ENCODE results near the gene WFDC2. TPM values are rescaled to one million over a fixed set of nuclear protein-coding genes. Genes with fewer than 3 reads are reported as not detected.
A peak's percentile ranks its signal among the peaks of the same experiment; 100 is the strongest.

Gene WFDC2
- total RNA-seq, 2 donors from 2014 or later: 3.5 TPM; not detected in 1

- Mint-ChIP-seq H3K9me3 (no peaks in the 10 kb centered on the region), H3K4me3 (no peak overlapping the region), H3K27me3 (peaks cover 9% of the 10 kb centered on the region), H3K4me1 (peaks cover 6% of the 10 kb centered on the region), H3K27ac (peak overlapping the region; percentile 8), H3K36me3 (ENCODE audit: low read depth) (no peaks in the 10 kb centered on the region)
- no peak for ATAC-seq (replicated peaks)
These were observed 27.8 kb upstream of the WFDC2 start for GRCh38 chr20:45441746-45442145.

DNA sequence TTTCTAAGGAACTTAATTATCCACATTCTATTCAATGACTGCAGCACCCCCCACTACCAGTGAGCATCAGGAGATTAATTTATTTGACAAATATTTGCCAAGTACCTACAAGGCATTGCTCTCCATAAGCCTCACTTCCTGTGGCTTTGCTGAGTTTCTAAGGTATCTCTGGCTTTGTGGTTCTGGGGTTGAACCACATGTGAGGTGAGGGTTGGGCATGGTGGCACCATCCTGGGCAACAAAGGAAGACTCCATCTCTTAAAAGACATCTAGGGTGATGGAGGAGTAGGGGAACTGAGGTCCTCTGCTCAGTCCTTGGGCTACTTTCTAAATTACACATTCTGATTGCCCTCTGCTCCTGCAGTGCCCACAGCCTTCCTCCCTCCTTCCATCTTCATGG is 25.5 kb upstream of the WFDC2 start:
- ATAC-seq (replicated peaks): peak; percentile 61
- Mint-ChIP-seq H3K9me3 (no peaks in the 10 kb centered on the region), H3K4me3 (no peak overlapping the region), H3K27me3 (peaks cover 14% of the 10 kb centered on the region), H3K4me1 (peaks cover 6% of the 10 kb centered on the region), H3K27ac (no peak overlapping the region), H3K36me3 (ENCODE audit: low read depth) (no peaks in the 10 kb centered on the region)

- Mint-ChIP-seq H3K4me1 (peaks cover 6% of the 10 kb centered on the region), H3K27me3 (peaks cover 17% of the 10 kb centered on the region), H3K36me3 (ENCODE audit: low read depth) (no peaks in the 10 kb centered on the region), H3K27ac (no peak overlapping the region), H3K9me3 (no peaks in the 10 kb centered on the region), H3K4me3 (no peak overlapping the region)
- peak; percentile 61 for ATAC-seq (replicated peaks)
These were observed 23.6 kb upstream of the WFDC2 start for GRCh38 chr20:45445805-45446562.

DNA sequence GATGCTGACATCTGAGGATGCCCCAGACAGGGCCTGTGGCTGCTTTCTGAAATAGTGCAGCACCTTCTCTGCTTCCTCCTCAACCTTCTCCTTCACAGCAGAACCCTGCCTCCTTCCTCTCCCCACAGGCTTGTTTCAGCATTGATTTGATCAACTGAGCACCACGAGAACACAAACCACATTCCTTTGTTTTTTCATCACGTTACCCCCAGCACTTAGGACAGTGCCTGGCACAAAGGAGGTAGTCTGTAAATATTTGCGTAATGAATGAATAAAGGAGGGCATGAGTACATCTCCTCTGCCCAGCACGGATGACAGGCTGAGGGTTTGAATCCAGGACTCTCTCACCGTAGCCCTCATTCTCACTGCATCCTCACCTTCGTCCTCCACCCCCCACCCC is 21.3 kb upstream of the WFDC2 start:
- no peaks in the 10 kb centered on the region for H3K9me3 Mint-ChIP-seq
- H3K27ac Mint-ChIP-seq: no peak overlapping the region
- ATAC-seq (replicated peaks): no peak
- peaks cover 21% of the 10 kb centered on the region for H3K27me3 Mint-ChIP-seq
- H3K4me1 Mint-ChIP-seq: peaks cover 6% of the 10 kb centered on the region
- no peaks in the 10 kb centered on the region for H3K36me3 Mint-ChIP-seq (ENCODE audit: low read depth)
- H3K4me3 Mint-ChIP-seq: no peak overlapping the region

GRCh38 chr20:45449528-45449927 is 20.0 kb upstream of the WFDC2 start:
- Mint-ChIP-seq H3K4me1 (no peaks in the 10 kb centered on the region), H3K4me3 (no peak overlapping the region), H3K27ac (no peak overlapping the region), H3K9me3 (no peaks in the 10 kb centered on the region), H3K36me3 (ENCODE audit: low read depth) (no peaks in the 10 kb centered on the region), H3K27me3 (peaks cover 21% of the 10 kb centered on the region)
- ATAC-seq (replicated peaks): no peak

- Mint-ChIP-seq H3K9me3 (no peaks in the 10 kb centered on the region), H3K36me3 (ENCODE audit: low read depth) (no peaks in the 10 kb centered on the region), H3K27ac (no peak overlapping the region), H3K27me3 (peaks cover 21% of the 10 kb centered on the region), H3K4me3 (no peak overlapping the region), H3K4me1 (no peaks in the 10 kb centered on the region)
- ATAC-seq (replicated peaks): peak; percentile 47
These were observed 19.3 kb upstream of the WFDC2 start for GRCh38 chr20:45450097-45450818.

GRCh38 chr20:45452238-45452637 is 17.3 kb upstream of the WFDC2 start:
- H3K4me1 Mint-ChIP-seq: no peaks in the 10 kb centered on the region
- H3K4me3 Mint-ChIP-seq: no peak overlapping the region
- no peaks in the 10 kb centered on the region for H3K9me3 Mint-ChIP-seq
- ATAC-seq (replicated peaks): no peak
- no peak overlapping the region for H3K27ac Mint-ChIP-seq
- no peaks in the 10 kb centered on the region for H3K36me3 Mint-ChIP-seq (ENCODE audit: low read depth)
- peaks cover 12% of the 10 kb centered on the region for H3K27me3 Mint-ChIP-seq

- Mint-ChIP-seq H3K36me3 (ENCODE audit: low read depth) (no peaks in the 10 kb centered on the region), H3K4me3 (no peak overlapping the region), H3K27ac (no peak overlapping the region), H3K27me3 (peaks cover 15% of the 10 kb centered on the region), H3K9me3 (no peaks in the 10 kb centered on the region), H3K4me1 (no peaks in the 10 kb centered on the region)
- no peak for ATAC-seq (replicated peaks)
These were observed 16.5 kb upstream of the WFDC2 start for GRCh38 chr20:45452772-45453691.

- H3K27ac Mint-ChIP-seq: no peak overlapping the region
- no peak overlapping the region for H3K4me3 Mint-ChIP-seq
- peaks cover 14% of the 10 kb centered on the region for H3K27me3 Mint-ChIP-seq
- no peaks in the 10 kb centered on the region for H3K4me1 Mint-ChIP-seq
- H3K9me3 Mint-ChIP-seq: no peaks in the 10 kb centered on the region
- ATAC-seq (replicated peaks): peak; percentile 65
- no peaks in the 10 kb centered on the region for H3K36me3 Mint-ChIP-seq (ENCODE audit: low read depth)
These were observed 12.9 kb upstream of the WFDC2 start for GRCh38 chr20:45456632-45457031.

DNA sequence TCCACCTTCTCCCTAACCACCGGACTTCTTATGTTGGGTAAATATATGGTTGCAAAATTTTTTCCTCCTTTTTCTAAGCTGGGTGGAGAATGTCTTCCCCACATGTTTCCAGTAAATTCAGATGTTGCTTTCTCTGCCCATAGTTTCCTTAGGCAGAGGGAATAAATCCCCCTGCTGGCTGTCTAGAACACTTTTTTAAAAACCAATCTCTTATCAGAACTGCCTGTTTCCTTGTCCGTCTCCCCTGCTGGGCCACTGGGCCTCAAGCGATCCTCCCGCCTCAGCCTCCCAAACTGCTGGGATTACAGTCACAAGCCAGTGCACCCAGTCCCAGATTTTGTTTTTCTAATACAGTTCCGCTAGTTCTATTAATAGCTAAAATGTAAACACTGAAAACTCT is 9.9 kb upstream of the WFDC2 start:
- H3K4me1 Mint-ChIP-seq: no peaks in the 10 kb centered on the region
- H3K27me3 Mint-ChIP-seq: peaks cover 15% of the 10 kb centered on the region
- no peak overlapping the region for H3K27ac Mint-ChIP-seq
- no peak for ATAC-seq (replicated peaks)
- no peaks in the 10 kb centered on the region for H3K9me3 Mint-ChIP-seq
- no peaks in the 10 kb centered on the region for H3K36me3 Mint-ChIP-seq (ENCODE audit: low read depth)
- no peak overlapping the region for H3K4me3 Mint-ChIP-seq

GRCh38 chr20:45461225-45461624 is 8.3 kb upstream of the WFDC2 start:
- no peaks in the 10 kb centered on the region for H3K4me1 Mint-ChIP-seq
- H3K27ac Mint-ChIP-seq: no peak overlapping the region
- peaks cover 23% of the 10 kb centered on the region for H3K27me3 Mint-ChIP-seq
- H3K9me3 Mint-ChIP-seq: no peaks in the 10 kb centered on the region
- H3K36me3 Mint-ChIP-seq (ENCODE audit: low read depth): no peaks in the 10 kb centered on the region
- no peak overlapping the region for H3K4me3 Mint-ChIP-seq
- peak; percentile 62 for ATAC-seq (replicated peaks)

- no peak for ATAC-seq (replicated peaks)
These were observed 6.6 kb upstream of the WFDC2 start for GRCh38 chr20:45462711-45463509.

GRCh38 chr20:45463709-45464108 is 5.8 kb upstream of the WFDC2 start:
- Mint-ChIP-seq H3K9me3 (no peaks in the 10 kb centered on the region), H3K27me3 (peaks cover 31% of the 10 kb centered on the region), H3K36me3 (ENCODE audit: low read depth) (no peaks in the 10 kb centered on the region), H3K4me1 (no peaks in the 10 kb centered on the region), H3K4me3 (no peak overlapping the region), H3K27ac (no peak overlapping the region)
- peak; percentile 76 for ATAC-seq (replicated peaks)

More at GRCh38 chr20:45462711-45463509, 6.6 kb upstream of the WFDC2 start:
- no peaks in the 10 kb centered on the region for H3K36me3 Mint-ChIP-seq (ENCODE audit: low read depth)
- H3K4me3 Mint-ChIP-seq: no peak overlapping the region
- no peaks in the 10 kb centered on the region for H3K9me3 Mint-ChIP-seq
- peaks cover 24% of the 10 kb centered on the region for H3K27me3 Mint-ChIP-seq
- no peak overlapping the region for H3K27ac Mint-ChIP-seq
- H3K4me1 Mint-ChIP-seq: no peaks in the 10 kb centered on the region
